Thyroid gland (tissue), 4 donors: ENCODE measurements around the gene KRTAP9-3.

Experiments used
- POLR2A ChIP-seq, 2 donors: fragments of 450-650 bp; IDR thresholded peaks; one replicate each; pipeline ENCODE4 v1.6.1; 2017; ENCODE audit warnings: antibody characterized with exemption in 2 of 2, mild to moderate bottlenecking in 2 of 2, moderate library complexity in 1 of 2
- TF ChIP-seq, protein P1 (sequence below), 6 experiments: fragments of 200-600 bp in 3 of 6; fragments of 450-650 bp in 3 of 6; sonication (generic) in 3 of 6; IDR thresholded peaks; one replicate each; pipeline ENCODE4 v1.5.1; 2016 to 2019; ENCODE audit warnings: antibody characterized with exemption in 6 of 6, mild to moderate bottlenecking in 2 of 6, inconsistent platforms in 1 of 6, moderate library complexity in 1 of 6

DNA sequence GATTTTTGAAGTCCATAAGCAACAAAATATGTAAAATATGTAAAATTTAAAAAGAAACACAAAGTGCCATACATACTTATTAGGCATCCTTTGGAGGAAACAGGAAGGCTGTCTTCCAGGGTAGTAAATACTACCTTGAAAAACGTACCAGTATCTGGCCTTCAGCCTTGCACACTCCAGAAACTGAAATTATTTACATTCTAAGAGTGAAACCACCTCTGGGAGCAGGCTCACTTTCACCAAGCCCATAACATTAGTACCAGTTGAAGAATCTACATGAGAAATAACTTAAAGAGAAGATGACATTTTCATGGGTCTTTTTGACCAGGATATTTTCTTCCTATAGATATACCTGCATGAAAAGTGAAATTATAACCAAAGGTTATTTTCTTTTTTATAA lies 36.2 kb upstream of the KRTAP9-3 start:
- TF ChIP-seq, protein P1, sequence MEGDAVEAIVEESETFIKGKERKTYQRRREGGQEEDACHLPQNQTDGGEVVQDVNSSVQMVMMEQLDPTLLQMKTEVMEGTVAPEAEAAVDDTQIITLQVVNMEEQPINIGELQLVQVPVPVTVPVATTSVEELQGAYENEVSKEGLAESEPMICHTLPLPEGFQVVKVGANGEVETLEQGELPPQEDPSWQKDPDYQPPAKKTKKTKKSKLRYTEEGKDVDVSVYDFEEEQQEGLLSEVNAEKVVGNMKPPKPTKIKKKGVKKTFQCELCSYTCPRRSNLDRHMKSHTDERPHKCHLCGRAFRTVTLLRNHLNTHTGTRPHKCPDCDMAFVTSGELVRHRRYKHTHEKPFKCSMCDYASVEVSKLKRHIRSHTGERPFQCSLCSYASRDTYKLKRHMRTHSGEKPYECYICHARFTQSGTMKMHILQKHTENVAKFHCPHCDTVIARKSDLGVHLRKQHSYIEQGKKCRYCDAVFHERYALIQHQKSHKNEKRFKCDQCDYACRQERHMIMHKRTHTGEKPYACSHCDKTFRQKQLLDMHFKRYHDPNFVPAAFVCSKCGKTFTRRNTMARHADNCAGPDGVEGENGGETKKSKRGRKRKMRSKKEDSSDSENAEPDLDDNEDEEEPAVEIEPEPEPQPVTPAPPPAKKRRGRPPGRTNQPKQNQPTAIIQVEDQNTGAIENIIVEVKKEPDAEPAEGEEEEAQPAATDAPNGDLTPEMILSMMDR (IDR thresholded peaks at IDR 0.05): no peak
- TF ChIP-seq POLR2A (IDR thresholded peaks at IDR 0.05): no peak
